Activated T-helper 2 cell treated with anti-CD3 and anti-CD28 coated beads, Interferon-gamma antibody, Interleukin-2, Interleukin-4, amounts not matched to agents 10 μg/mL and 5 μg/mL and 100 μg/mL, durations not matched to agents 14 hours and 24 hours and 36 hours (primary cell): ENCODE results near the gene IFNA16. TPM values are rescaled to one million over a fixed set of nuclear protein-coding genes. Genes with fewer than 3 reads are reported as not detected.
"Not testable (repeated sequence)": the region's sequence is repeated elsewhere in the genome, so short reads cannot be mapped to it uniquely, and the experiment has no call there.

Experiments used
- DNase-seq: peaks from one replicate; pipeline ENCODE4 v3.0.0; 2021; ENCODE audit warnings: low spot score
- H3K27ac Mint-ChIP-seq: one replicate; pipeline ENCODE4 v1.8.0; 2021; ENCODE audit warnings: mixed read lengths
- H3K27me3 Mint-ChIP-seq: one replicate; pipeline ENCODE4 v1.8.0; 2021; ENCODE audit warnings: low read depth, mixed read lengths
- H3K36me3 Mint-ChIP-seq: one replicate; pipeline ENCODE4 v1.8.0; 2021; ENCODE audit warnings: low read depth, mixed read lengths
- H3K4me1 Mint-ChIP-seq: one replicate; pipeline ENCODE4 v1.8.0; 2021; ENCODE audit warnings: low read depth, mixed read lengths
- H3K4me3 Mint-ChIP-seq: one replicate; pipeline ENCODE4 v1.8.0; 2021; ENCODE audit warnings: low read depth, mild to moderate bottlenecking, moderate library complexity, mixed read lengths
- H3K9me3 Mint-ChIP-seq: one replicate; pipeline ENCODE4 v1.8.0; 2021; ENCODE audit warnings: mixed read lengths
- intact Hi-C: fragments of 100-400 bp; cut with micrococcal nuclease; formaldehyde crosslinking; loops from one replicate; pipeline ENCODE4 v1.15.1; 2023
- total RNA-seq: library from RNA; stranded (reverse); gene quantifications from 2 replicates; pipeline ENCODE4 v1.2.3, GENCODE V29; 2022

IFNA16 gene
- total RNA-seq: not detected in 2 replicates

GRCh38 chr9:21217211-21217610 lies at the start of gene IFNA16:
Gene IFNA16 (minus strand): TSS chr9:21217311. CDS start chr9:21217305, 6 bp downstream.
- not testable (repeated sequence) for H3K36me3 Mint-ChIP-seq, H3K9me3 Mint-ChIP-seq, DNase-seq, H3K4me3 Mint-ChIP-seq, H3K27ac Mint-ChIP-seq, H3K4me1 Mint-ChIP-seq
- intact Hi-C loops: loop anchor here (10.0 kb wide), 1 partner anchor 98 kb away; no protein-coding TSS in a partner anchor
- H3K27me3 Mint-ChIP-seq: peaks cover 36% of the 10 kb centered on the region

- Mint-ChIP-seq H3K9me3 (no peaks in the 10 kb centered on the region), H3K27me3 (peaks cover 39% of the 10 kb centered on the region), H3K4me3 (no peak overlapping the region), H3K36me3 (no peaks in the 10 kb centered on the region), H3K4me1 (no peaks in the 10 kb centered on the region), H3K27ac (no peak overlapping the region)
- intact Hi-C loops: no loop called here
- no peak for DNase-seq
Observed at GRCh38 chr9:21265421-21266189, 48.5 kb upstream of the IFNA16 start.

GRCh38 chr9:21255538-21256212 lies 38.6 kb upstream of the IFNA16 start:
- peaks cover 9% of the 10 kb centered on the region for H3K4me1 Mint-ChIP-seq

GRCh38 chr9:21252721-21253547 lies 35.8 kb upstream of the IFNA16 start:
- no peak for DNase-seq
- H3K4me1 Mint-ChIP-seq: peaks cover 9% of the 10 kb centered on the region
- H3K27me3 Mint-ChIP-seq: peaks cover 47% of the 10 kb centered on the region
- H3K36me3 Mint-ChIP-seq: no peaks in the 10 kb centered on the region
- no peak overlapping the region for H3K4me3 Mint-ChIP-seq
- intact Hi-C loops: no loop called here
- no peaks in the 10 kb centered on the region for H3K9me3 Mint-ChIP-seq
- H3K27ac Mint-ChIP-seq: no peak overlapping the region

More at GRCh38 chr9:21255538-21256212, 38.6 kb upstream of the IFNA16 start:
- peaks cover 42% of the 10 kb centered on the region for H3K27me3 Mint-ChIP-seq
- no peak overlapping the region for H3K4me3 Mint-ChIP-seq
- H3K9me3 Mint-ChIP-seq: no peaks in the 10 kb centered on the region
- H3K27ac Mint-ChIP-seq: no peak overlapping the region
- intact Hi-C loops: no loop called here
- H3K36me3 Mint-ChIP-seq: no peaks in the 10 kb centered on the region
- DNase-seq: no peak

GRCh38 chr9:21251638-21252037 lies 34.5 kb upstream of the IFNA16 start:
- Mint-ChIP-seq H3K9me3 (no peaks in the 10 kb centered on the region), H3K4me3 (no peak overlapping the region), H3K27ac (no peak overlapping the region), H3K27me3 (peaks cover 41% of the 10 kb centered on the region), H3K36me3 (no peaks in the 10 kb centered on the region), H3K4me1 (peaks cover 9% of the 10 kb centered on the region)
- DNase-seq: no peak
- intact Hi-C loops: no loop called here

- intact Hi-C loops: no loop called here
- Mint-ChIP-seq H3K9me3 (no peaks in the 10 kb centered on the region), H3K4me3 (no peak overlapping the region), H3K4me1 (peaks cover 9% of the 10 kb centered on the region), H3K36me3 (no peaks in the 10 kb centered on the region), H3K27ac (no peak overlapping the region), H3K27me3 (peaks cover 38% of the 10 kb centered on the region)
- DNase-seq: no peak
Observed at GRCh38 chr9:21251190-21251589, 34.1 kb upstream of the IFNA16 start.

- H3K9me3 Mint-ChIP-seq: no peaks in the 10 kb centered on the region
- peaks cover 23% of the 10 kb centered on the region for H3K27me3 Mint-ChIP-seq
- no peaks in the 10 kb centered on the region for H3K36me3 Mint-ChIP-seq
- H3K27ac Mint-ChIP-seq: no peak overlapping the region
- peaks cover 3% of the 10 kb centered on the region for H3K4me1 Mint-ChIP-seq
- no peak overlapping the region for H3K4me3 Mint-ChIP-seq
- DNase-seq: no peak
- intact Hi-C loops: no loop called here
Observed at GRCh38 chr9:21244836-21245235, 27.7 kb upstream of the IFNA16 start.

GRCh38 chr9:21239911-21240310 lies 22.8 kb upstream of the IFNA16 start, which contains the start of gene IFNA14:
Gene IFNA14 (minus strand): TSS chr9:21240005. CDS start chr9:21239935, 70 bp downstream.
- H3K27ac Mint-ChIP-seq: no peak within 1 kb of the TSS
- no peaks in the 10 kb centered on the region for H3K9me3 Mint-ChIP-seq
- no peak within 1 kb of the TSS for H3K4me3 Mint-ChIP-seq
- intact Hi-C loops: loop anchor here (10.0 kb wide), 2 partner anchors 215 to 545 kb away; no protein-coding TSS in a partner anchor
- H3K4me1 Mint-ChIP-seq: peaks cover 6% of the 10 kb centered on the region
- no peak for DNase-seq
- no peaks in the 10 kb centered on the region for H3K36me3 Mint-ChIP-seq
- H3K27me3 Mint-ChIP-seq: peaks cover 38% of the 10 kb centered on the region

- not testable (repeated sequence) for H3K4me1 Mint-ChIP-seq, H3K27ac Mint-ChIP-seq, H3K36me3 Mint-ChIP-seq, DNase-seq, H3K4me3 Mint-ChIP-seq, H3K9me3 Mint-ChIP-seq
- H3K27me3 Mint-ChIP-seq: peaks cover 21% of the 10 kb centered on the region
- intact Hi-C loops: loop anchor here (10.0 kb wide), 2 partner anchors 218 to 548 kb away; no protein-coding TSS in a partner anchor
Observed at GRCh38 chr9:21236360-21236714, 19.2 kb upstream of the IFNA16 start.

GRCh38 chr9:21235468-21236359 lies 18.6 kb upstream of the IFNA16 start:
- H3K36me3 Mint-ChIP-seq, H3K4me1 Mint-ChIP-seq, H3K27ac Mint-ChIP-seq, DNase-seq, H3K4me3 Mint-ChIP-seq, H3K9me3 Mint-ChIP-seq: not testable (repeated sequence)
- intact Hi-C loops: loop anchor here (10.0 kb wide), 2 partner anchors 219 to 549 kb away; no protein-coding TSS in a partner anchor
- H3K27me3 Mint-ChIP-seq: peaks cover 21% of the 10 kb centered on the region

GRCh38 chr9:21234153-21234687 lies 17.1 kb upstream of the IFNA16 start:
- no peak overlapping the region for H3K27ac Mint-ChIP-seq
- no peak overlapping the region for H3K4me3 Mint-ChIP-seq
- no peaks in the 10 kb centered on the region for H3K36me3 Mint-ChIP-seq
- peaks cover 24% of the 10 kb centered on the region for H3K27me3 Mint-ChIP-seq
- H3K9me3 Mint-ChIP-seq: no peaks in the 10 kb centered on the region
- intact Hi-C loops: loop anchor here (10.0 kb wide), 2 partner anchors 221 to 551 kb away; no protein-coding TSS in a partner anchor
- no peak for DNase-seq
- H3K4me1 Mint-ChIP-seq: peaks cover 4% of the 10 kb centered on the region
